Spleen (tissue), 11 donors: ENCODE data around the gene CCDC78. TPM values are rescaled to one million over a fixed set of nuclear protein-coding genes. Genes with fewer than 3 reads are reported as not detected.

Experiments
- DNase-seq: peaks from one replicate; pipeline ENCODE4 v3.0.0-alpha.2; 2020
- H3K27ac ChIP-seq, 8 donors: fragments of 200-600 bp; sonication (generic) in 7 of 8; 1 replicate in 4 of 8; 2 replicates in 4 of 8; pipeline versions ENCODE4 v1.5.0 to v1.8.0; 2016 to 2021; ENCODE audit warnings: inconsistent platforms in 4 of 8, mild to moderate bottlenecking in 4 of 8, moderate library complexity in 1 of 8
- H3K27me3 ChIP-seq, 7 donors: fragments of 200-600 bp; sonication (generic) in 6 of 7; replicated peaks in 1 of 7; 1 replicate in 4 of 7; 2 replicates in 3 of 7; pipeline versions ENCODE4 v1.5.0 to v1.8.0; 2016 to 2021; ENCODE audit warnings: inconsistent platforms in 3 of 7, mild to moderate bottlenecking in 1 of 7
- H3K36me3 ChIP-seq, 6 donors: fragments of 200-600 bp; sonication (generic) in 5 of 6; 1 replicate in 4 of 6; 2 replicates in 2 of 6; pipeline versions ENCODE4 v1.5.0 to v1.8.0; 2016 to 2021; ENCODE audit warnings: inconsistent platforms in 2 of 6
- H3K4me1 ChIP-seq, 6 donors: fragments of 200-600 bp; sonication (generic) in 5 of 6; 1 replicate in 3 of 6; 2 replicates in 3 of 6; pipeline versions ENCODE4 v1.5.0 to v1.8.0; 2016 to 2021; ENCODE audit warnings: inconsistent platforms in 3 of 6
- H3K4me3 ChIP-seq, 8 donors: fragments of 200-600 bp; sonication (generic) in 7 of 8; 1 replicate in 4 of 8; 2 replicates in 4 of 8; pipeline versions ENCODE4 v1.5.0 to v1.8.0; 2016 to 2021; ENCODE audit warnings: inconsistent platforms in 4 of 8, mild to moderate bottlenecking in 4 of 8, moderate library complexity in 2 of 8
- H3K9me3 ChIP-seq, 8 donors: fragments of 200-600 bp; sonication (generic) in 7 of 8; 1 replicate in 4 of 8; 2 replicates in 4 of 8; pipeline versions ENCODE4 v1.5.0 to v1.8.0; 2016 to 2021; ENCODE audit warnings: inconsistent platforms in 4 of 8
- POLR2A ChIP-seq, 3 donors: fragments of 450-650 bp; IDR thresholded peaks; one replicate each; pipeline ENCODE4 v1.5.1; 2017; ENCODE audit warnings: antibody characterized with exemption in 3 of 3, mild to moderate bottlenecking in 1 of 3
- POLR2AphosphoS5 ChIP-seq, 3 donors: sonication (generic); formaldehyde crosslinking; IDR thresholded peaks; one replicate each; pipeline ENCODE4 v1.5.1; 2017; ENCODE audit warnings: antibody characterized with exemption in 3 of 3
- WGBS, 5 donors: extraction: QIAGEN DNeasy Blood & Tissue Kit in 3 of 5; methylation state at CpG; one replicate each; pipeline versions ENCODE4 v1.1.5 to v1.1.7; 2013 to 2018; 5-methylcytosine and 5-hydroxymethylcytosine counted together
- intact Hi-C: fragments of 100-400 bp; cut with DNase I; formaldehyde crosslinking; loops from one replicate; pipeline ENCODE4 v1.15.0; 2023; ENCODE audit warnings: low total_unique reads
- polyA plus RNA-seq, 3 donors: library from polyadenylated mRNA; stranded (reverse); fragments of 200-250 nt; gene quantifications; one replicate each; pipeline ENCODE4 v1.2.1, GENCODE V29; 2013
- total RNA-seq, 7 donors: library from RNA; depleted of rRNA in 3 of 7; stranded (reverse); fragments of >200 nt in 3 of 7; fragmentation: NEBNext Ultra II Directional in 4 of 7; extraction: Animal tissue kit (Norgen Biotek cat#: 25700) in 4 of 7; gene quantifications; one replicate each; pipeline versions ENCODE4 v1.1.0 to v1.2.1, GENCODE V29; 2016 to 2021
- TF ChIP-seq, protein P1 (sequence below), 11 experiments: fragments of 200-600 bp in 7 of 11; fragments of 450-650 bp in 4 of 11; sonication (generic) in 4 of 11; IDR thresholded peaks in 8 of 11; conservative IDR thresholded peaks in 3 of 11; 1 replicate in 7 of 11; 2 replicates in 4 of 11; pipeline versions ENCODE4 v1.4.0 to v1.8.0; 2016 to 2021; ENCODE audit warnings: antibody characterized with exemption in 11 of 11, inconsistent platforms in 4 of 11, mild to moderate bottlenecking in 1 of 11
- donor health status: healthy with polysubstance abuse.
- donor health status: DM: no; HTN: no; CAD: no; lungs with moderate emphysema.
- donor health status: DM: no; HTN: no; CAD: no.
- donor health status: Bipolar disorder and iron deficiency.
- donor health status: healthy.
- donor health status: DM: no; HTN: no; CAD: no.
- donor health status: DM: yes; HTN: yes; CAD: no.

CCDC78 gene
- total and polyA plus RNA-seq, 10 donors: 2.9 to 23.7 (median 7.2) TPM

DNA sequence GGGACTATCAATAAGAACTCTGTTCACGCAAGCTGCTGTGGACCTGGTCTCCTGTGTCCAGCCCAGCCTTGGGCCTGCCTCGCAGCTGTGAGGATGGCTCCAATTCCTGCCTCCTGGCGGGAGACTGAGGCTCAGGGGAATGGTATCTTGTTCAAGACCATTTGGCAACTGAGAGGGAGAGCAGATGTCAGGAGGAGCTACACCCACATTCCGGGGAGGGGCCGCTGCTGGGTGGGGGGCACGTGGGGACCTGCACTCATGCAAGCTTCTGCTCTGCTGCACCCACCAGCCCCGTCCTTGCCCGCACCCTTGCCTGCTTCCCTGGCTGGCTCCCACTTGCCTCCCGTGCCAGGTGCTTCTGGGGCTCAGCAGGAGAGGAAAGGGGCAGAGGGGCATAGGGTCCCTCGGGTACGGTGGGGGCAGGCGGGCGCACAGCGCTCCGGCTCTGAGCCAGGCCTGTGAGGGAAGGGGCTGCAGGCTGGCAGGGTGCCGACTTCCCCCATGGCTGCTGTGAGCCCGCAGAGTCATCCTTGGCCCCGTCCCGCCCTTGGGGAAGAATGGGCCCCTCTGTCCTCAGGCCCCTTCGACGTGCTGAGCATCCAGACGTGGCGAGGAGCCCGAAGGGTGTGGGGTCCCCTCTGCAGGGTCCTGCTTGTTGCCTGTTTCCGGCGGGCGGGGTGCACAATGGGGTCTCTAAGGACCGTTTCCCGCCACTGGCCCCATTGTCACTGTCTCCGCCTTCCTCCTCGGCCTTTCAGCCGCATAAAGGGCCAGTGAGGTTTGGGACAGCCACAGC is 8.6 kb downstream of the CCDC78 start:
- TF ChIP-seq POLR2AphosphoS5 (IDR thresholded peaks at IDR 0.05) (no peak), POLR2A (IDR thresholded peaks at IDR 0.05) (no peak)
- TF ChIP-seq, protein P1, sequence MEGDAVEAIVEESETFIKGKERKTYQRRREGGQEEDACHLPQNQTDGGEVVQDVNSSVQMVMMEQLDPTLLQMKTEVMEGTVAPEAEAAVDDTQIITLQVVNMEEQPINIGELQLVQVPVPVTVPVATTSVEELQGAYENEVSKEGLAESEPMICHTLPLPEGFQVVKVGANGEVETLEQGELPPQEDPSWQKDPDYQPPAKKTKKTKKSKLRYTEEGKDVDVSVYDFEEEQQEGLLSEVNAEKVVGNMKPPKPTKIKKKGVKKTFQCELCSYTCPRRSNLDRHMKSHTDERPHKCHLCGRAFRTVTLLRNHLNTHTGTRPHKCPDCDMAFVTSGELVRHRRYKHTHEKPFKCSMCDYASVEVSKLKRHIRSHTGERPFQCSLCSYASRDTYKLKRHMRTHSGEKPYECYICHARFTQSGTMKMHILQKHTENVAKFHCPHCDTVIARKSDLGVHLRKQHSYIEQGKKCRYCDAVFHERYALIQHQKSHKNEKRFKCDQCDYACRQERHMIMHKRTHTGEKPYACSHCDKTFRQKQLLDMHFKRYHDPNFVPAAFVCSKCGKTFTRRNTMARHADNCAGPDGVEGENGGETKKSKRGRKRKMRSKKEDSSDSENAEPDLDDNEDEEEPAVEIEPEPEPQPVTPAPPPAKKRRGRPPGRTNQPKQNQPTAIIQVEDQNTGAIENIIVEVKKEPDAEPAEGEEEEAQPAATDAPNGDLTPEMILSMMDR (IDR thresholded peaks at IDR 0.05 in 8 of 11, conservative IDR thresholded peaks at IDR 0.05 in 3 of 11): no peak
- DNase-seq: no peak
- Histone ChIP-seq H3K27me3 (peaks cover 0 to 52% (median 12%) of the 10 kb centered on the region in 7 donors), H3K27ac (no peak overlapping the region), H3K9me3 (no peaks in the 10 kb centered on the region), H3K36me3 (peaks cover 0 to 14% (median 0%) of the 10 kb centered on the region in 6 donors), H3K4me1 (peaks cover 23 to 81% (median 57%) of the 10 kb centered on the region in 6 donors), H3K4me3 (no peak overlapping the region)
- intact Hi-C loops: no loop called here
- WGBS, 5 donors: 81 to 93% (median 85%) methylated on average over 9 to 32 of the region's 32 CpGs

DNA sequence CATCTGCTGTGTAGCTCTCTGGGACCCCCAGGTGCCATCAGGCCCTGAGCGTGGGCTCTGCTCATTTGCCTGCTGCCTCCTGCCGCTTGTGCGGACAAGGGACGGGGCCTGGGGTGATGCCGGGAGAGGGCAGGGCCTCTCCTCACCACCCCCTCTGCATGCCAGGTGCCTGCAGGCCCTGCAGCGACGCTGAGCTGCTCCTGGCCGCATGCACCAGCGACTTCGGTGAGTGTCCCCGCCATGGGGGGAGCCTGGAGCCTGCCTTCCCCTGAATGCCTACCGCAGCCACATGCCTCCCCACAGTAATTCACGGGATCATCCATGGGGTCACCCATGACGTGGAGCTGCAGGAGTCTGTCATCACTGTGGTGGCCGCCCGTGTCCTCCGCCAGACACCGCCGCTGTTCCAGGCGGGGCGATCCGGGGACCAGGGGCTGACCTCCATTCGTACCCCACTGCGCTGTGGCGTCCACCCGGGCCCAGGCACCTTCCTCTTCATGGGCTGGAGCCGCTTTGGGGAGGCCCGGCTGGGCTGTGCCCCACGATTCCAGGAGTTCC is 9.4 kb downstream of the CCDC78 start:
- intact Hi-C loops: no loop called here
- no peak for DNase-seq

DNA sequence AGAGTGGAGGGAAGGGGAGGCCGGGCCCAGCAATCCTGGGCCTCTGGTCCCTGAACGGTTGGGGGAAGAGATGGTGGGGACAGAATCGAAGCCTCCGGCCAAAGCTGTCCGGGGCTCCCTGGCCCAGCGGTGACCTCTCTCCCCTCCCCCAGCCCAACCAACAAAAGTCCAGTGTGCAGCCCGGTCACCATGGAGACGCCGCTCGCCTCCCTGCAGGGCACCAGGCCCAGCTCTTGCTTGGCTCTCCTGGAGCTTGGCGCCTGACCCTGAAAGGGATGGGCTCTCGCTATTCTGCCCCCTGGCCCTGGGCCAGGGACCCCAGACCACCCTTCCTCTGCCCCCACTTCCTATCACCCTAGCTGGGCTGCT is 10.1 kb downstream of the CCDC78 start:
- H3K9me3 ChIP-seq: no peaks in the 10 kb centered on the region
- no peak for DNase-seq
- H3K36me3 ChIP-seq: peaks cover 0 to 5% (median 0%) of the 10 kb centered on the region in 6 donors
- peaks cover 14 to 76% (median 50%) of the 10 kb centered on the region in 6 donors for H3K4me1 ChIP-seq
- intact Hi-C loops: no loop called here
- no peak overlapping the region for H3K27ac ChIP-seq
- TF ChIP-seq POLR2A (IDR thresholded peaks at IDR 0.05) (no peak), POLR2AphosphoS5 (IDR thresholded peaks at IDR 0.05) (no peak)
- TF ChIP-seq, protein P1 (IDR thresholded peaks at IDR 0.05 in 8 of 11, conservative IDR thresholded peaks at IDR 0.05 in 3 of 11): no peak
- 28 to 63% (median 32%) methylated on average over 8 to 12 of the region's 12 CpGs for WGBS, 5 donors
- peak overlapping the region in 7 of 8 donors; percentile 67 to 93 (median 72) for H3K4me3 ChIP-seq
- peaks cover 0 to 67% (median 16%) of the 10 kb centered on the region in 7 donors for H3K27me3 ChIP-seq

More for the DNA sequence above, 9.4 kb downstream of the CCDC78 start:
- Histone ChIP-seq H3K4me3 (no peak overlapping the region), H3K36me3 (peaks cover 0 to 6% (median 0%) of the 10 kb centered on the region in 6 donors), H3K27me3 (peaks cover 0 to 60% (median 12%) of the 10 kb centered on the region in 7 donors), H3K9me3 (no peaks in the 10 kb centered on the region), H3K27ac (no peak overlapping the region), H3K4me1 (peaks cover 19 to 76% (median 53%) of the 10 kb centered on the region in 6 donors)
- WGBS, 5 donors: 86 to 93% (median 93%) methylated on average over 12 to 29 of the region's 29 CpGs
- TF ChIP-seq, protein P1 (IDR thresholded peaks at IDR 0.05 in 8 of 11, conservative IDR thresholded peaks at IDR 0.05 in 3 of 11): no peak
- no peak for TF ChIP-seq POLR2AphosphoS5 (IDR thresholded peaks at IDR 0.05)
- no peak for TF ChIP-seq POLR2A (IDR thresholded peaks at IDR 0.05)
